ENCODE measurements around the gene CLEC16A. TPM values are rescaled to one million over a fixed set of nuclear protein-coding genes. Genes with fewer than 3 reads are reported as not detected.
A peak's percentile ranks its signal among the peaks of the same experiment; 100 is the strongest.

CLEC16A gene
- total and polyA plus RNA-seq, 2 experiments from 2014 or later = 9.9 to 24.1 TPM

DNA sequence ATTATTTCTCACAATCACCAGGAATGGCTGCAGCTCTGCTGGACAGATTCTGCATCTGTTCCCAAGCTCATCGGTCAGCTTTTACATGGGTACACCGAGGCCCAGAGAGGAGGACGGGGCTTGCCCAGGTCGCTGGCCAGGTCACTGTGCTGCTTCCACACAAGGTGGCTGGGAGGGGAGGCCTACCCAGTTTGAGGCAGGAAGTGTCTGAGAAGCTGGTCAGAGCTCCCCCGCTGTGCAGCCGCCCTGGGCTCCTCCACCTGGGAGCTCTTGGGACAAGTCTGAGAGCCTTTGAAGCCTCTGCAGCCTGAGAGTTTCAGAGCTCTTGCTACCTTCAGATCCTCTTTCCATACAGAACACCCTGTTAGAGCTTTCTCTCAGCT is 143.3 kb downstream of the CLEC16A start:
- no peaks in the 10 kb centered on the region for H4K20me1 ChIP-seq (replicated peaks; ENCODE audit: insufficient read depth)
- no peaks in the 10 kb centered on the region for H3K79me2 ChIP-seq (replicated peaks; ENCODE audit: insufficient read depth)
- ATAC-seq = peak; percentile 51
- Mint-ChIP-seq H3K27ac (no peak overlapping the region), H3K36me3 (ENCODE audit: low read depth) (no peaks in the 10 kb centered on the region; the same call in 2 of the 3 replicates), H3K27me3 (ENCODE audit: insufficient read depth, low read depth, poor library complexity) (peaks cover 8% of the 10 kb centered on the region), H3K9me3 (no peaks in the 10 kb centered on the region), H3K4me3 (no peak overlapping the region), H3K4me1 (peaks cover 4% of the 10 kb centered on the region; the same call in 1 of the 3 replicates)
- no peak overlapping the region for H2AFZ ChIP-seq
- no peaks in the 10 kb centered on the region for H3K36me3 ChIP-seq (ENCODE audit: insufficient read depth)
- H3K9me2 ChIP-seq (ENCODE audit: insufficient read depth) = no peaks in the 10 kb centered on the region
- TF ChIP-seq EZH2 (IDR thresholded peaks at IDR 0.05; ENCODE audit: low read depth, unreplicated experiment) = no peak
- no peak for TF ChIP-seq POLR2AphosphoS5 (IDR thresholded peaks at IDR 0.05; ENCODE audit: low read depth)
- no peak for TF ChIP-seq EZH2phosphoT487 (IDR thresholded peaks at IDR 0.05; ENCODE audit: unreplicated experiment)
- TF ChIP-seq, protein P1, sequence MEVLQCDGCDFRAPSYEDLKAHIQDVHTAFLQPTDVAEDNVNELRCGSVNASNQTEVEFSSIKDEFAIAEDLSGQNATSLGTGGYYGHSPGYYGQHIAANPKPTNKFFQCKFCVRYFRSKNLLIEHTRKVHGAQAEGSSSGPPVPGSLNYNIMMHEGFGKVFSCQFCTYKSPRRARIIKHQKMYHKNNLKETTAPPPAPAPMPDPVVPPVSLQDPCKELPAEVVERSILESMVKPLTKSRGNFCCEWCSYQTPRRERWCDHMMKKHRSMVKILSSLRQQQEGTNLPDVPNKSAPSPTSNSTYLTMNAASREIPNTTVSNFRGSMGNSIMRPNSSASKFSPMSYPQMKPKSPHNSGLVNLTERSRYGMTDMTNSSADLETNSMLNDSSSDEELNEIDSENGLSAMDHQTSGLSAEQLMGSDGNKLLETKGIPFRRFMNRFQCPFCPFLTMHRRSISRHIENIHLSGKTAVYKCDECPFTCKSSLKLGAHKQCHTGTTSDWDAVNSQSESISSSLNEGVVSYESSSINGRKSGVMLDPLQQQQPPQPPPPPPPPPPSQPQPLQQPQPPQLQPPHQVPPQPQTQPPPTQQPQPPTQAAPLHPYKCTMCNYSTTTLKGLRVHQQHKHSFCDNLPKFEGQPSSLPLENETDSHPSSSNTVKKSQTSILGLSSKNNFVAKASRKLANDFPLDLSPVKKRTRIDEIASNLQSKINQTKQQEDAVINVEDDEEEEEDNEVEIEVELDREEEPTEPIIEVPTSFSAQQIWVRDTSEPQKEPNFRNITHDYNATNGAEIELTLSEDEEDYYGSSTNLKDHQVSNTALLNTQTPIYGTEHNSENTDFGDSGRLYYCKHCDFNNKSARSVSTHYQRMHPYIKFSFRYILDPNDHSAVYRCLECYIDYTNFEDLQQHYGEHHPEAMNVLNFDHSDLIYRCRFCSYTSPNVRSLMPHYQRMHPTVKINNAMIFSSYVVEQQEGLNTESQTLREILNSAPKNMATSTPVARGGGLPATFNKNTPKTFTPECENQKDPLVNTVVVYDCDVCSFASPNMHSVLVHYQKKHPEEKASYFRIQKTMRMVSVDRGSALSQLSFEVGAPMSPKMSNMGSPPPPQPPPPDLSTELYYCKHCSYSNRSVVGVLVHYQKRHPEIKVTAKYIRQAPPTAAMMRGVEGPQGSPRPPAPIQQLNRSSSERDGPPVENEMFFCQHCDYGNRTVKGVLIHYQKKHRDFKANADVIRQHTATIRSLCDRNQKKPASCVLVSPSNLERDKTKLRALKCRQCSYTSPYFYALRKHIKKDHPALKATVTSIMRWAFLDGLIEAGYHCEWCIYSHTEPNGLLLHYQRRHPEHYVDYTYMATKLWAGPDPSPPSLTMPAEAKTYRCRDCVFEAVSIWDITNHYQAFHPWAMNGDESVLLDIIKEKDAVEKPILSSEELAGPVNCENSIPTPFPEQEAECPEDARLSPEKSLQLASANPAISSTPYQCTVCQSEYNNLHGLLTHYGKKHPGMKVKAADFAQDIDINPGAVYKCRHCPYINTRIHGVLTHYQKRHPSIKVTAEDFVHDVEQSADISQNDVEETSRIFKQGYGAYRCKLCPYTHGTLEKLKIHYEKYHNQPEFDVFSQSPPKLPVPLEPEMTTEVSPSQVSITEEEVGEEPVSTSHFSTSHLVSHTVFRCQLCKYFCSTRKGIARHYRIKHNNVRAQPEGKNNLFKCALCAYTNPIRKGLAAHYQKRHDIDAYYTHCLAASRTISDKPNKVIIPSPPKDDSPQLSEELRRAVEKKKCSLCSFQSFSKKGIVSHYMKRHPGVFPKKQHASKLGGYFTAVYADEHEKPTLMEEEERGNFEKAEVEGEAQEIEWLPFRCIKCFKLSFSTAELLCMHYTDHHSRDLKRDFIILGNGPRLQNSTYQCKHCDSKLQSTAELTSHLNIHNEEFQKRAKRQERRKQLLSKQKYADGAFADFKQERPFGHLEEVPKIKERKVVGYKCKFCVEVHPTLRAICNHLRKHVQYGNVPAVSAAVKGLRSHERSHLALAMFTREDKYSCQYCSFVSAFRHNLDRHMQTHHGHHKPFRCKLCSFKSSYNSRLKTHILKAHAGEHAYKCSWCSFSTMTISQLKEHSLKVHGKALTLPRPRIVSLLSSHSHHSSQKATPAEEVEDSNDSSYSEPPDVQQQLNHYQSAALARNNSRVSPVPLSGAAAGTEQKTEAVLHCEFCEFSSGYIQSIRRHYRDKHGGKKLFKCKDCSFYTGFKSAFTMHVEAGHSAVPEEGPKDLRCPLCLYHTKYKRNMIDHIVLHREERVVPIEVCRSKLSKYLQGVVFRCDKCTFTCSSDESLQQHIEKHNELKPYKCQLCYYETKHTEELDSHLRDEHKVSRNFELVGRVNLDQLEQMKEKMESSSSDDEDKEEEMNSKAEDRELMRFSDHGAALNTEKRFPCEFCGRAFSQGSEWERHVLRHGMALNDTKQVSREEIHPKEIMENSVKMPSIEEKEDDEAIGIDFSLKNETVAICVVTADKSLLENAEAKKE (CRISPR knock-in tag; IDR thresholded peaks at IDR 0.05) = no peak
- no peak for TF ChIP-seq STAT1 (IDR thresholded peaks at IDR 0.05; ENCODE audit: unreplicated experiment)
- H3K4me3 ChIP-seq = no peak overlapping the region
- H3K27me3 ChIP-seq (ENCODE audit: insufficient read depth) = no peaks in the 10 kb centered on the region
- H3K4me1 ChIP-seq (ENCODE audit: insufficient read depth) = no peaks in the 10 kb centered on the region
- H3K27ac ChIP-seq (ENCODE audit: low read depth) = no peak overlapping the region
- DNase-seq (ENCODE audit: low spot score) = peak; percentile 42
- no peaks in the 10 kb centered on the region for H3F3A ChIP-seq (replicated peaks; ENCODE audit: low read depth)
- H3K4me2 ChIP-seq = no peak overlapping the region

GRCh38 chr16:11088074-11088730 is 143.8 kb downstream of the CLEC16A start:
- H3K4me1 ChIP-seq (ENCODE audit: insufficient read depth) = no peaks in the 10 kb centered on the region
- H3K9me2 ChIP-seq (ENCODE audit: insufficient read depth) = no peaks in the 10 kb centered on the region
- no peaks in the 10 kb centered on the region for H3F3A ChIP-seq (replicated peaks; ENCODE audit: low read depth)
- H2AFZ ChIP-seq = no peak overlapping the region
- Mint-ChIP-seq H3K27me3 (ENCODE audit: insufficient read depth, low read depth, poor library complexity) (peaks cover 8% of the 10 kb centered on the region), H3K9me3 (no peaks in the 10 kb centered on the region), H3K27ac (no peak overlapping the region), H3K4me1 (peaks cover 4% of the 10 kb centered on the region; the same call in 1 of the 3 replicates), H3K36me3 (ENCODE audit: low read depth) (no peaks in the 10 kb centered on the region; the same call in 2 of the 3 replicates), H3K4me3 (no peak overlapping the region)
- no peak overlapping the region for H3K4me2 ChIP-seq
- no peaks in the 10 kb centered on the region for H3K79me2 ChIP-seq (replicated peaks; ENCODE audit: insufficient read depth)
- H4K20me1 ChIP-seq (replicated peaks; ENCODE audit: insufficient read depth) = no peaks in the 10 kb centered on the region
- H3K4me3 ChIP-seq = no peak overlapping the region
- ATAC-seq = no peak
- no peak for DNase-seq (ENCODE audit: low spot score)
- no peaks in the 10 kb centered on the region for H3K27me3 ChIP-seq (ENCODE audit: insufficient read depth)
- H3K27ac ChIP-seq (ENCODE audit: low read depth) = no peak overlapping the region
- H3K36me3 ChIP-seq (ENCODE audit: insufficient read depth) = no peaks in the 10 kb centered on the region
- TF ChIP-seq, protein P1 (CRISPR knock-in tag; IDR thresholded peaks at IDR 0.05) = no peak
- TF ChIP-seq ZNF114 (CRISPR knock-in tag; IDR thresholded peaks at IDR 0.05) (no peak), STAT1 (IDR thresholded peaks at IDR 0.05; ENCODE audit: unreplicated experiment) (no peak)

Measured in GM23338 (cell line).